Lung (tissue), 12 donors: ENCODE measurements around the gene SP140. TPM values are rescaled to one million over a fixed set of nuclear protein-coding genes. Genes with fewer than 3 reads are reported as not detected.
"Not testable (repeated sequence)": the region's sequence is repeated elsewhere in the genome, so short reads cannot be mapped to it uniquely, and the experiment has no call there.

ENCODE experiments used
- ATAC-seq: fragments of 200-7000 bp; cut with Tn5 transposase; one replicate; pipeline ENCODE4 v1.9.1; 2020; ENCODE audit warnings: moderate number of reproducible peaks; ENCODE audit not compliant: insufficient read depth, low FRiP score
- DNase-seq, 3 donors: peaks; one replicate each; pipeline ENCODE4 v3.0.0-alpha.2; 2013 to 2017
- H3K27ac ChIP-seq, 2 donors: one replicate each; pipeline ENCODE4 v1.5.1; 2013; ENCODE audit warnings: mild to moderate bottlenecking in 2 of 2, moderate library complexity in 2 of 2, control low read depth in 1 of 2, inconsistent platforms in 1 of 2, low read depth in 1 of 2, low read length in 1 of 2
- H3K27me3 ChIP-seq, 3 donors: one replicate each; pipeline ENCODE4 v1.5.1; 2013; ENCODE audit warnings: low read length in 2 of 3; ENCODE audit not compliant: control insufficient read depth in 3 of 3, insufficient read depth in 3 of 3
- H3K36me3 ChIP-seq, 4 donors: one replicate each; pipeline ENCODE4 v1.5.1; 2013; ENCODE audit warnings: low read length in 4 of 4, mild to moderate bottlenecking in 1 of 4, moderate library complexity in 1 of 4; ENCODE audit not compliant: control insufficient read depth in 4 of 4, insufficient read depth in 4 of 4
- H3K4me1 ChIP-seq, 5 donors: one replicate each; pipeline ENCODE4 v1.5.1; 2013; ENCODE audit warnings: low read length in 5 of 5, mild to moderate bottlenecking in 2 of 5, moderate library complexity in 1 of 5; ENCODE audit not compliant: control insufficient read depth in 5 of 5, insufficient read depth in 5 of 5
- H3K4me3 ChIP-seq: one replicate; pipeline ENCODE4 v1.5.1; 2013; ENCODE audit warnings: mild to moderate bottlenecking, control low read depth, moderate library complexity
- H3K9ac ChIP-seq, 2 donors: one replicate each; pipeline ENCODE4 v1.5.1; 2013; ENCODE audit warnings: low read length in 2 of 2, control low read depth in 1 of 2; ENCODE audit not compliant: insufficient read depth in 1 of 2
- H3K9me3 ChIP-seq, 4 donors: one replicate each; pipeline ENCODE4 v1.5.1; 2013; ENCODE audit warnings: low read length in 3 of 4, mild to moderate bottlenecking in 1 of 4, moderate library complexity in 1 of 4; ENCODE audit not compliant: control insufficient read depth in 4 of 4, insufficient read depth in 3 of 4
- WGBS, 2 donors: extraction: QIAGEN DNeasy Blood & Tissue Kit; methylation state at CpG; one replicate each; pipeline ENCODE4 v1.1.7; 2013; 5-methylcytosine and 5-hydroxymethylcytosine counted together
- polyA plus RNA-seq, 2 donors: library from polyadenylated mRNA; stranded (reverse); fragments of 200-250 nt; gene quantifications; one replicate each; pipeline ENCODE4 v1.2.1, GENCODE V29; 2013
- total RNA-seq, 2 donors: library from RNA; depleted of rRNA in 1 of 2; stranded (reverse); fragments of >200 nt in 1 of 2; gene quantifications; one replicate each; pipeline ENCODE4 v1.2.1, GENCODE V29; 2014 to 2021
- TF ChIP-seq, protein P1 (sequence below): IDR thresholded peaks from 2 replicates; pipeline ENCODE4 v1.5.1; 2012; ENCODE audit warnings: mild to moderate bottlenecking; ENCODE audit errors: control extremely low read depth, extremely low read depth
- donor health status: control.
- donor health status: control.
- donor health status: Bipolar disorder and iron deficiency.
- donor health status: healthy.
- donor health status: DM: yes; HTN: yes; CAD: no.

SP140 gene
- total and polyA plus RNA-seq, 4 donors: 2.9 to 6.7 (median 6.0) TPM

GRCh38 chr2:230220347-230220969 lies 5.1 kb upstream of the SP140 start:
- Histone ChIP-seq H3K9ac (peak overlapping the region; percentile 47 to 95), H3K27ac (peak overlapping the region; percentile 62 to 96), H3K36me3 (peaks cover 3 to 9% (median 6%) of the 10 kb centered on the region in 4 donors), H3K4me3 (no peak overlapping the region), H3K27me3 (no peaks in the 10 kb centered on the region), H3K9me3 (no peaks in the 10 kb centered on the region), H3K4me1 (peaks cover 0 to 17% (median 0%) of the 10 kb centered on the region in 5 donors)
- TF ChIP-seq, protein P1, sequence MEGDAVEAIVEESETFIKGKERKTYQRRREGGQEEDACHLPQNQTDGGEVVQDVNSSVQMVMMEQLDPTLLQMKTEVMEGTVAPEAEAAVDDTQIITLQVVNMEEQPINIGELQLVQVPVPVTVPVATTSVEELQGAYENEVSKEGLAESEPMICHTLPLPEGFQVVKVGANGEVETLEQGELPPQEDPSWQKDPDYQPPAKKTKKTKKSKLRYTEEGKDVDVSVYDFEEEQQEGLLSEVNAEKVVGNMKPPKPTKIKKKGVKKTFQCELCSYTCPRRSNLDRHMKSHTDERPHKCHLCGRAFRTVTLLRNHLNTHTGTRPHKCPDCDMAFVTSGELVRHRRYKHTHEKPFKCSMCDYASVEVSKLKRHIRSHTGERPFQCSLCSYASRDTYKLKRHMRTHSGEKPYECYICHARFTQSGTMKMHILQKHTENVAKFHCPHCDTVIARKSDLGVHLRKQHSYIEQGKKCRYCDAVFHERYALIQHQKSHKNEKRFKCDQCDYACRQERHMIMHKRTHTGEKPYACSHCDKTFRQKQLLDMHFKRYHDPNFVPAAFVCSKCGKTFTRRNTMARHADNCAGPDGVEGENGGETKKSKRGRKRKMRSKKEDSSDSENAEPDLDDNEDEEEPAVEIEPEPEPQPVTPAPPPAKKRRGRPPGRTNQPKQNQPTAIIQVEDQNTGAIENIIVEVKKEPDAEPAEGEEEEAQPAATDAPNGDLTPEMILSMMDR: no peak
- DNase-seq: no peak
- ATAC-seq: no peak
- 80 to 93% methylated on average over 1 of the region's 1 CpG for WGBS, 2 donors

DNA sequence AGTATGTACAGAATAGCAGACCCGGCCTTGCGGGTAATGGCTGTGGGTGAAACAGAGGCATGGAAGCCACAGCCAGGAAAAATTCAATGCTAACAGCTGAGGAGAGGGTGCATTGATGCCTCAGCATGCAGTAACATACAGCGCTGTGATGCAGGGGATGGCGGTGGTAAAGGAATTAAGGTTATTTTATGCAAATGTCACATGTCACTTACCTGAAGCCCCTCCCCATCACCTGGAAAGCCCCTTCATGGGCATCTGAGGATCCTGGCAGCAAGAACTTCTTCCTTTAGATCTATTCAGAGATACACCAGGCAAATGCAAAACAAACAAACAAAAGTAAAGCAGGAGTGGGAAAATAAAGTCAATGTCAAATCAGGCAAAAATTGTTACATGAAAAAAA lies 4.0 kb upstream of the SP140 start:
- 96 to 98% methylated on average over 4 of the region's 4 CpGs for WGBS, 2 donors
- DNase-seq: no peak
- peaks cover 0 to 17% (median 0%) of the 10 kb centered on the region in 5 donors for H3K4me1 ChIP-seq

GRCh38 chr2:230222829-230223228 lies 2.7 kb upstream of the SP140 start:
- not testable (repeated sequence) for H3K27me3 ChIP-seq, ATAC-seq, H3K9me3 ChIP-seq, H3K27ac ChIP-seq, H3K36me3 ChIP-seq, H3K4me3 ChIP-seq, DNase-seq, H3K9ac ChIP-seq
- WGBS, 2 donors: 57 to 70% methylated on average over 4 of the region's 4 CpGs
- H3K4me1 ChIP-seq: peaks cover 0 to 17% (median 0%) of the 10 kb centered on the region in 5 donors

More for the DNA sequence above, 4.0 kb upstream of the SP140 start:
- no peak overlapping the region for H3K4me3 ChIP-seq
- ATAC-seq: no peak
- H3K36me3 ChIP-seq: peaks cover 0 to 3% (median 3%) of the 10 kb centered on the region in 4 donors
- TF ChIP-seq, protein P1: no peak
- no peaks in the 10 kb centered on the region for H3K9me3 ChIP-seq
- no peak overlapping the region for H3K9ac ChIP-seq
- H3K27me3 ChIP-seq: no peaks in the 10 kb centered on the region
- no peak overlapping the region for H3K27ac ChIP-seq

DNA sequence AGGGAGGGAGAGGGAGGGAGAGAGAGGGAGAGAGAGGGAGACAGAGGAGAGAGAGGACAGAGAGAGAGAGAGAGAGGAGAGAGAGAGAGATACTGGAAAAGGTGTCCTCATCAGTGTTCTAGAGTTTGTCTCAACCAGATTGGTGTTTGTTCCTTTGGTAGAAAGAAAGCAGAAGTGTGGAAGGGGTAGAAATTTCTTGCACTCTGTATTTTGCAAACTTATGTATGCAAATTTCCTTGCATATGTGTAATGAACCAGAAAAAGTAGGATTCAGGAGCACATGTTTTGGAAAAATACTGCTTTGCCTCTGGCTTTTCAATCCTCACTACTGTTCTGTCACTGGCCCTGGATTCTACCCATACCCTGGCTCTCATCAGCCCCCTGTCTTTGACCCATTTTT lies 1.1 kb upstream of the SP140 start:
- H3K36me3 ChIP-seq: no peaks in the 10 kb centered on the region
- H3K27ac ChIP-seq: no peak overlapping the region
- H3K27me3 ChIP-seq: no peaks in the 10 kb centered on the region
- TF ChIP-seq, protein P1: no peak
- H3K4me3 ChIP-seq: no peak overlapping the region
- ATAC-seq: no peak
- H3K9me3 ChIP-seq: no peaks in the 10 kb centered on the region
- H3K9ac ChIP-seq: no peak overlapping the region
- peaks cover 0 to 6% (median 0%) of the 10 kb centered on the region in 5 donors for H3K4me1 ChIP-seq
- no peak for DNase-seq
